Measurements from ENCODE around the gene PKNOX1.
"Not testable (repeated sequence)": the region's sequence is repeated elsewhere in the genome, so short reads cannot be mapped to it uniquely, and the experiment has no call there.

PKNOX1 gene

DNA sequence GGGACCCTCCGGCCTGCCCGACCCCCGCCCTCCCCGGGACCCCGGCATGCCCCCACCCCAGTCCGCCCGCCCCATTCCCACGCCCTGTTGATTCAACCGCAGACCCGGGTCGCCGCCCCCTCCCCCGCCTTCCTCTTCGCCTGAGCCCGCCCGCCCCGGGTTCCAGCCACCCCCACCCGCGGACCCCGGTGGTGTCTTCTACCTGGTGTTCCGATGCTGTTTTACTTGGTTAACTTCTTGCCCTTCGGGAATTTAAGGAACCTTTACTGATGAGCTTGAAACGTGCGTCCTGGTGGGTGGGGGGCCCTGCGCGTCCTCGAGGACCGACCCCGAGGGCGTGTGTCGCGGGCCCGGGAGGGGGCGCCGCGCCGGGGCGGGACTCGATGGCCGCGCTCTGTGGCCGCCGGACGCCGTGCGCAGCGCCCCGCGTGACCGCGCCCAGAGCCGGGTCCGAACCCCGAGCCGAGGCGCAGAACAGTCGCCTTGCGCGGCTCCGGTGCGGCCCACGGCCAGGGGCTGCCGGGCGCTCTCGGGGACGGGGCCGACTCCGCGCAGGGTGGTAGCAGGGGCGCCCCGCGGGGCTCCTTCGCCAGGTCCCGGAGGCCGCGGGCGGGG is 101.8 kb downstream of the PKNOX1 start:
- H3K9me3 ChIP-seq (ENCODE audit: insufficient read depth, low read length); H3K27me3 ChIP-seq (ENCODE audit: low read length); H3K79me2 ChIP-seq (ENCODE audit: insufficient read depth, low read length); H2AFZ ChIP-seq (ENCODE audit: low read depth, low read length, severe bottlenecking); H3K4me3 ChIP-seq (ENCODE audit: insufficient read depth, low read length, poor library complexity, severe bottlenecking); H4K20me1 ChIP-seq (ENCODE audit: low read depth, low read length); H3K4me2 ChIP-seq (ENCODE audit: low read depth, low read length, poor library complexity, severe bottlenecking); H3F3A ChIP-seq (ENCODE audit: insufficient read depth); H3K9ac ChIP-seq (ENCODE audit: low read length); H3K9me2 ChIP-seq (replicated peaks; ENCODE audit: insufficient read depth, low read length); H3K36me3 ChIP-seq (ENCODE audit: low read length); H3K27ac ChIP-seq (ENCODE audit: low read depth, low read length): not testable (repeated sequence)

- H3K9ac ChIP-seq (ENCODE audit: low read length); H4K20me1 ChIP-seq (ENCODE audit: low read depth, low read length); H2AFZ ChIP-seq (ENCODE audit: low read depth, low read length, severe bottlenecking); H3K9me3 ChIP-seq (ENCODE audit: insufficient read depth, low read length); H3K27me3 ChIP-seq (ENCODE audit: low read length); H3F3A ChIP-seq (ENCODE audit: insufficient read depth); H3K4me2 ChIP-seq (ENCODE audit: low read depth, low read length, poor library complexity, severe bottlenecking); H3K79me2 ChIP-seq (ENCODE audit: insufficient read depth, low read length); H3K4me3 ChIP-seq (ENCODE audit: insufficient read depth, low read length, poor library complexity, severe bottlenecking); H3K36me3 ChIP-seq (ENCODE audit: low read length); H3K27ac ChIP-seq (ENCODE audit: low read depth, low read length); H3K9me2 ChIP-seq (replicated peaks; ENCODE audit: insufficient read depth, low read length): not testable (repeated sequence)
Measured at GRCh38 chr21:43076643-43077042, 102.3 kb downstream of the PKNOX1 start.

- H3K79me2 ChIP-seq (ENCODE audit: insufficient read depth, low read length); H4K20me1 ChIP-seq (ENCODE audit: low read depth, low read length); H3K36me3 ChIP-seq (ENCODE audit: low read length); H2AFZ ChIP-seq (ENCODE audit: low read depth, low read length, severe bottlenecking); H3K27me3 ChIP-seq (ENCODE audit: low read length); H3K9ac ChIP-seq (ENCODE audit: low read length); H3F3A ChIP-seq (ENCODE audit: insufficient read depth); H3K9me3 ChIP-seq (ENCODE audit: insufficient read depth, low read length); H3K27ac ChIP-seq (ENCODE audit: low read depth, low read length); H3K9me2 ChIP-seq (replicated peaks; ENCODE audit: insufficient read depth, low read length); H3K4me2 ChIP-seq (ENCODE audit: low read depth, low read length, poor library complexity, severe bottlenecking); H3K4me3 ChIP-seq (ENCODE audit: insufficient read depth, low read length, poor library complexity, severe bottlenecking): not testable (repeated sequence)
Measured at GRCh38 chr21:43082587-43083300, 108.4 kb downstream of the PKNOX1 start.
